Mucosa of descending colon (tissue), 3 donors: ENCODE results near the gene TBC1D32. TPM values are rescaled to one million over a fixed set of nuclear protein-coding genes. Genes with fewer than 3 reads are reported as not detected.
A peak's percentile ranks its signal among the peaks of the same experiment; 100 is the strongest.

Experiments used
- ATAC-seq: fragments of 200-7000 bp; cut with Tn5 transposase; one replicate; pipeline ENCODE4 v1.9.1; 2020; ENCODE audit warnings: mild to moderate bottlenecking, moderate library complexity
- DNase-seq, 3 donors: peaks; one replicate each; pipeline ENCODE4 v3.0.0-alpha.2; 2020
- H3K36me3 ChIP-seq: fragments of 200-600 bp; one replicate; pipeline ENCODE4 v1.8.0; 2021; ENCODE audit warnings: low read depth, mild to moderate bottlenecking
- H3K4me1 ChIP-seq: fragments of 200-600 bp; one replicate; pipeline ENCODE4 v1.8.0; 2021; ENCODE audit warnings: low read depth, mild to moderate bottlenecking
- H3K4me3 ChIP-seq: fragments of 200-600 bp; one replicate; pipeline ENCODE4 v1.8.0; 2021; ENCODE audit warnings: mild to moderate bottlenecking
- H3K9me3 ChIP-seq: fragments of 200-600 bp; one replicate; pipeline ENCODE4 v1.8.0; 2021; ENCODE audit warnings: mild to moderate bottlenecking
- CTCF ChIP-seq: fragments of 200-600 bp; IDR thresholded peaks from one replicate; pipeline ENCODE4 v1.8.0; 2022; ENCODE audit warnings: antibody characterized with exemption, mild to moderate bottlenecking
- intact Hi-C, 2 donors: fragments of 100-400 bp; cut with DNase I in 1 of 2; cut with micrococcal nuclease in 1 of 2; formaldehyde crosslinking; loops; one replicate each; pipeline versions ENCODE4 v1.11.0 to v1.11.1; 2022; cut with DNase I, micrococcal nuclease
- total RNA-seq, 3 donors: library from RNA; stranded (reverse); fragmentation: NEBNext Ultra II Directional in 2 of 3; extraction: Animal tissue kit (Norgen Biotek cat#: 25700) in 2 of 3; gene quantifications; one replicate each; pipeline versions ENCODE4 v1.2.1 to v1.2.4, GENCODE V29; 2021 to 2023
- donor health status: DM: no; HTN: no; CAD: no; lungs with moderate emphysema.
- donor health status: DM: no; HTN: no; CAD: no.
- donor health status: DM: no; HTN: yes; CAD: no.

TBC1D32 gene
- total RNA-seq, 3 donors from 2014 or later, result 6.0 to 13.2 (median 8.6) TPM

- H3K4me1 ChIP-seq, result no peaks in the 10 kb centered on the region
- ATAC-seq, result no peak
- DNase-seq, result no peak
- no peaks in the 10 kb centered on the region for H3K9me3 ChIP-seq
- no peaks in the 10 kb centered on the region for H3K36me3 ChIP-seq
- intact Hi-C loops, result no loop called here
- H3K4me3 ChIP-seq, result no peak overlapping the region
- no peak for TF ChIP-seq CTCF
Measured at GRCh38 chr6:121365536-121366521, 31.5 kb upstream of the TBC1D32 start.

- intact Hi-C loops, result no loop called here
- H3K36me3 ChIP-seq, result no peaks in the 10 kb centered on the region
Measured at GRCh38 chr6:121356575-121356974, 22.3 kb upstream of the TBC1D32 start.

DNA sequence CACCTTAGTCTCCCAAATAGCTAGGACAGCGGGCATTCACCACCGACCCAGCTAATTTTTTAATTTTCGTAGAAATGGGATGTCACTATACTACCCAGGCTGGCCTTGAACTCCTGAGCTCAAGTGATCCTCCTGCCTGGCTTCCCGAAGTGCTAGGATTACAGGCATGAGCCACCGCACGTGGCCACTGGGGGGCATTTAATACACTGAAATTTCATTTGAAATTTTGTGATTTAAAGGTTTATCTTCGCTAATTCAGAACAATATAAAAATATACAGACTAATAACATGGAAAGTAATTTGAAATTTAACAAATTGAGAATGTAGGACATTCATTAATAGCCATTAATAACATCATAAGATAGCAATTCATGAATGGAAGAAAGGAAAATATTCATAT, 20.5 kb upstream of the TBC1D32 start:
- Histone ChIP-seq H3K9me3 (no peaks in the 10 kb centered on the region), H3K4me1 (no peaks in the 10 kb centered on the region), H3K4me3 (no peak overlapping the region), H3K36me3 (no peaks in the 10 kb centered on the region)
- no peak for ATAC-seq
- peak in 1 of 3 donors; percentile 26 for DNase-seq
- intact Hi-C loops, result no loop called here
- no peak for TF ChIP-seq CTCF

More at GRCh38 chr6:121356575-121356974, 22.3 kb upstream of the TBC1D32 start:
- Histone ChIP-seq H3K4me1 (no peaks in the 10 kb centered on the region), H3K9me3 (no peaks in the 10 kb centered on the region), H3K4me3 (no peak overlapping the region)
- DNase-seq (no peak), ATAC-seq (no peak)
- no peak for TF ChIP-seq CTCF

DNA sequence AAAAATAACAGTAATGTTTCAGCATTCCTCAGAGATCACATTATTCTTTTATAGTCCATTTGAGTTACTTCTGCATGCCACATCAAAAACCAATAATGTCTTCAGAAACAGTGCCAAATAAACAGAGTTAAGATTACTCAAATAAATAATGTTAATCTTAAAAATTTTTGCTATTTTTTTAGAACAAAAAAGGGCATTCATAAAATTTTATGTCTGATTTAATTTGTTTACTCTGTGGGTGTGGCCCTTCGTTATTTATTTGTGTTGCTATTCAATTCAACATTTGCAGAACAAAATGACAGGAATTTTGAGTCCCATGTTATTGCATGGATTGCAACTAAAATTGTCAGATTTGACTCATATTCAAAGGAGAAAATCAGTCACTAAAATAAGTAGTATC, 18.7 kb upstream of the TBC1D32 start:
- ATAC-seq (no peak), DNase-seq (no peak)
- no peak for TF ChIP-seq CTCF
- H3K36me3 ChIP-seq, result no peaks in the 10 kb centered on the region
- H3K4me3 ChIP-seq, result no peak overlapping the region
- no peaks in the 10 kb centered on the region for H3K4me1 ChIP-seq
- no peaks in the 10 kb centered on the region for H3K9me3 ChIP-seq
- intact Hi-C loops, result no loop called here

- Histone ChIP-seq H3K9me3 (no peaks in the 10 kb centered on the region), H3K4me1 (no peaks in the 10 kb centered on the region), H3K36me3 (no peaks in the 10 kb centered on the region), H3K4me3 (no peak overlapping the region)
- intact Hi-C loops, result no loop called here
- DNase-seq (no peak), ATAC-seq (no peak)
- TF ChIP-seq CTCF, result no peak
Measured at GRCh38 chr6:121351916-121352315, 17.6 kb upstream of the TBC1D32 start.
